Body of pancreas (tissue), 4 donors: Measurements from ENCODE around the gene SPRED3. TPM values are rescaled to one million over a fixed set of nuclear protein-coding genes. Genes with fewer than 3 reads are reported as not detected.

Experiments used
- ATAC-seq: fragments of 150-250 bp; one replicate; pipeline ENCODE4 v1.9.1; 2016
- DNase-seq, 4 donors: peaks; one replicate each; pipeline ENCODE4 v3.0.0-alpha.2; 2019
- H3K27ac ChIP-seq, 4 donors: fragments of 200-600 bp; sonication (generic); 1 replicate in 3 of 4; 2 replicates in 1 of 4; pipeline versions ENCODE4 v1.5.1 to v1.6.1; 2016 to 2019; ENCODE audit warnings: mild to moderate bottlenecking in 1 of 4, mixed read lengths in 1 of 4, moderate library complexity in 1 of 4
- H3K27me3 ChIP-seq, 2 donors: fragments of 200-600 bp; sonication (generic); one replicate each; pipeline ENCODE4 v1.6.0; 2016; ENCODE audit warnings: mild to moderate bottlenecking in 1 of 2
- H3K36me3 ChIP-seq, 2 donors: fragments of 200-600 bp; sonication (generic); replicated peaks in 1 of 2; 2 replicates each; pipeline ENCODE4 v1.5.1; 2016; ENCODE audit warnings: low read depth in 2 of 2; ENCODE audit not compliant: insufficient read depth in 1 of 2
- H3K4me1 ChIP-seq: fragments of 200-600 bp; sonication (generic); one replicate; pipeline ENCODE4 v1.6.0; 2016
- H3K4me3 ChIP-seq, 2 donors: fragments of 200-600 bp; sonication (generic); 1 replicate in 1 of 2; 2 replicates in 1 of 2; pipeline ENCODE4 v1.5.1; 2016 to 2019
- H3K9me3 ChIP-seq, 3 donors: fragments of 200-600 bp; sonication (generic); 1 replicate in 2 of 3; 2 replicates in 1 of 3; pipeline ENCODE4 v1.5.1; 2016
- CTCF ChIP-seq, 7 experiments: fragments of 450-650 bp in 4 of 7; fragments of 200-600 bp in 3 of 7; sonication (generic) in 3 of 7; IDR thresholded peaks; one replicate each; pipeline ENCODE4 v1.5.1; 2016 to 2019; ENCODE audit warnings: antibody characterized with exemption in 7 of 7
- POLR2A ChIP-seq, 3 donors: fragments of 450-650 bp; IDR thresholded peaks; one replicate each; pipeline ENCODE4 v1.6.1; 2016; ENCODE audit warnings: antibody characterized with exemption in 3 of 3, mild to moderate bottlenecking in 2 of 3
- WGBS, 2 donors: methylation state at CpG; one replicate each; pipeline ENCODE4 v1.1.5; 2017; 5-methylcytosine and 5-hydroxymethylcytosine counted together
- intact Hi-C: fragments of 100-400 bp; cut with DNase I; formaldehyde crosslinking; loops from one replicate; pipeline ENCODE4 v1.15.1; 2023
- total RNA-seq, 2 donors: library from RNA; depleted of rRNA; stranded (reverse); fragments of >200 nt; gene quantifications; one replicate each; pipeline ENCODE4 v1.1.0, GENCODE V29; 2016

Gene SPRED3
- total RNA-seq, 2 donors from 2014 or later = under 0.01 to 0.52 TPM

- Histone ChIP-seq H3K4me3 (no peak overlapping the region), H3K27me3 (no peaks in the 10 kb centered on the region), H3K36me3 (peaks cover 12 to 21% of the 10 kb centered on the region in 2 donors), H3K4me1 (peaks cover 29% of the 10 kb centered on the region), H3K27ac (no peak overlapping the region), H3K9me3 (no peaks in the 10 kb centered on the region)
- TF ChIP-seq POLR2A (IDR thresholded peaks at IDR 0.05) = no peak
- TF ChIP-seq CTCF (IDR thresholded peaks at IDR 0.05) = no peak
- intact Hi-C loops = no loop called here
- ATAC-seq = no peak
- 67 to 72% methylated on average over 5 to 25 of the region's 40 CpGs for WGBS, 2 donors
- DNase-seq = no peak
Observed at GRCh38 chr19:38385804-38386257, 2.7 kb upstream of the SPRED3 start.

GRCh38 chr19:38386300-38386970 is 2.1 kb upstream of the SPRED3 start:
- H3K27me3 ChIP-seq = no peaks in the 10 kb centered on the region
- H3K27ac ChIP-seq = no peak overlapping the region
- ATAC-seq (no peak), DNase-seq (no peak)
- H3K4me1 ChIP-seq = peaks cover 29% of the 10 kb centered on the region
- peaks cover 12 to 15% of the 10 kb centered on the region in 2 donors for H3K36me3 ChIP-seq
- TF ChIP-seq CTCF (IDR thresholded peaks at IDR 0.05) = no peak
- no peak for TF ChIP-seq POLR2A (IDR thresholded peaks at IDR 0.05)
- no peak overlapping the region for H3K4me3 ChIP-seq
- intact Hi-C loops = no loop called here
- H3K9me3 ChIP-seq = no peaks in the 10 kb centered on the region
- WGBS, 2 donors = 51 to 74% methylated on average over 46 to 51 of the region's 61 CpGs

- peaks cover 29% of the 10 kb centered on the region for H3K4me1 ChIP-seq
- ATAC-seq = no peak
Observed at GRCh38 chr19:38386971-38387549, 1.4 kb upstream of the SPRED3 start.

GRCh38 chr19:38387550-38388348 is 748 bp upstream of the SPRED3 start, which contains the start of gene GGN:
TSS of gene GGN (minus strand) at chr19:38388034. CDS start at chr19:38387261, 773 bp downstream.
- H3K4me3 ChIP-seq = peak within 1 kb of the TSS in 1 of 2 donors; percentile 25
- peak; percentile 78 for ATAC-seq
- peaks cover 0 to 6% of the 10 kb centered on the region in 2 donors for H3K36me3 ChIP-seq
- TF ChIP-seq CTCF (IDR thresholded peaks at IDR 0.05) (no peak), POLR2A (IDR thresholded peaks at IDR 0.05) (peak in 2 of 3 donors; percentile 11 to 28)
- H3K27ac ChIP-seq = peak within 1 kb of the TSS in 2 of 4 donors; percentile 40 to 63
- no peaks in the 10 kb centered on the region for H3K9me3 ChIP-seq
- peaks cover 29% of the 10 kb centered on the region for H3K4me1 ChIP-seq
- H3K27me3 ChIP-seq = no peaks in the 10 kb centered on the region
- peak; percentile 78 to 84 (median 82) for DNase-seq
- intact Hi-C loops = no loop called here
- 1% methylated on average over 37 to 47 of the region's 51 CpGs for whole genome bisulfite sequencing, 2 donors

More at GRCh38 chr19:38386971-38387549, 1.4 kb upstream of the SPRED3 start:
- TF ChIP-seq CTCF (IDR thresholded peaks at IDR 0.05) = no peak
- TF ChIP-seq POLR2A (IDR thresholded peaks at IDR 0.05) = no peak
- H3K4me3 ChIP-seq = peak overlapping the region in 1 of 2 donors; percentile 25
- no peaks in the 10 kb centered on the region for H3K27me3 ChIP-seq
- 8 to 9% methylated on average over 19 to 33 of the region's 36 CpGs for WGBS, 2 donors
- intact Hi-C loops = no loop called here
- no peaks in the 10 kb centered on the region for H3K9me3 ChIP-seq
- peak overlapping the region in 2 of 4 donors; percentile 40 to 63 for H3K27ac ChIP-seq
- peaks cover 5 to 10% of the 10 kb centered on the region in 2 donors for H3K36me3 ChIP-seq
- no peak for DNase-seq
